Measurements from ENCODE around the gene SPATA2. TPM values are rescaled to one million over a fixed set of nuclear protein-coding genes. Genes with fewer than 3 reads are reported as not detected.

Gene SPATA2
- total and polyA plus RNA-seq, 2 of the 13 experiments (the other 11 are each of a cell fraction or from before 2014, with no cell fraction given) = 3.2 to 8.7 TPM

GRCh38 chr20:49945701-49946477 is 30.6 kb upstream of the SPATA2 start (continued):
- TF ChIP-seq MEIS2 (CRISPR knock-in tag; IDR thresholded peaks at IDR 0.05) = no peak; the same call in 1 of the 2 replicates
- TF ChIP-seq ZNF891 (CRISPR knock-in tag; IDR thresholded peaks at IDR 0.05) = peak; percentile 40; the same call in 1 of the 2 replicates
- TF ChIP-seq KIAA2018 (CRISPR knock-in tag; IDR thresholded peaks at IDR 0.05; ENCODE audit: borderline replicate concordance) = no peak
- peak; percentile 24; the same call in 1 of the 2 replicates for TF ChIP-seq ZNF12 (CRISPR knock-in tag; IDR thresholded peaks at IDR 0.05)
- no peak for TF ChIP-seq ZNF850 (CRISPR knock-in tag; conservative IDR thresholded peaks at IDR 0.05)
- TF ChIP-seq SP5 (CRISPR knock-in tag; IDR thresholded peaks at IDR 0.05; ENCODE audit: borderline replicate concordance, low read depth) = peak; percentile 27; the same call in 1 of the 2 replicates
- peak; percentile 74 for TF ChIP-seq NR2F6 (IDR thresholded peaks at IDR 0.05)
- peak; percentile 74 for TF ChIP-seq NR2F6 (CRISPR knock-in tag; IDR thresholded peaks at IDR 0.05)
- no peak for TF ChIP-seq EZH2 (conservative IDR thresholded peaks at IDR 0.05; ENCODE audit: low read depth, low read length)
- no peak for TF ChIP-seq ZSCAN5A (CRISPR knock-in tag; IDR thresholded peaks at IDR 0.05; ENCODE audit: borderline replicate concordance)
- peak; percentile 30; the same call in 1 of the 2 replicates for TF ChIP-seq SALL2 (CRISPR knock-in tag; IDR thresholded peaks at IDR 0.05)
- no peak for TF ChIP-seq AKNA (CRISPR knock-in tag; IDR thresholded peaks at IDR 0.05; ENCODE audit: borderline replicate concordance)

All from HepG2 (cell line).